BLaER1 treated with 17β-estradiol and CSF1 and Interleukin-3, amounts not matched to agents 10 nM and 100 nM (cell line): ENCODE data around the gene PRPF38A.
A peak's percentile ranks its signal among the peaks of the same experiment; 100 is the strongest.

Experiments used
- H3K27ac ChIP-seq, 11 experiments: shearing (Covaris generic); formaldehyde crosslinking; 2 replicates each; pipeline ENCODE4 v1.8.1; 2022
- H3K27me3 ChIP-seq, 11 experiments: shearing (Covaris generic); formaldehyde crosslinking; 2 replicates each; pipeline ENCODE4 v1.8.1; 2022
- H3K36me3 ChIP-seq, 11 experiments: shearing (Covaris generic); formaldehyde crosslinking; 2 replicates each; pipeline ENCODE4 v1.8.1; 2022
- H3K4me1 ChIP-seq, 10 experiments: shearing (Covaris generic); formaldehyde crosslinking; 2 replicates each; pipeline ENCODE4 v1.8.1; 2022
- H3K4me2 ChIP-seq, 11 experiments: shearing (Covaris generic); formaldehyde crosslinking; 2 replicates each; pipeline ENCODE4 v1.8.1; 2022
- H3K4me3 ChIP-seq, 10 experiments: shearing (Covaris generic); formaldehyde crosslinking; 2 replicates each; pipeline ENCODE4 v1.8.1; 2022
- H3K9ac ChIP-seq, 11 experiments: shearing (Covaris generic); formaldehyde crosslinking; 2 replicates each; pipeline ENCODE4 v1.8.1; 2022
- H3K9me3 ChIP-seq, 11 experiments: shearing (Covaris generic); formaldehyde crosslinking; replicated peaks in 1 of 11; 2 replicates each; pipeline ENCODE4 v1.8.1; 2022
- H4K20me1 ChIP-seq, 11 experiments: shearing (Covaris generic); formaldehyde crosslinking; 2 replicates each; pipeline ENCODE4 v1.8.1; 2022
- Cebpa-rat ChIP-seq, 11 experiments: shearing (Covaris generic); IDR thresholded peaks; 2 replicates each; pipeline ENCODE4 v1.8.1; 2022

Gene PRPF38A

DNA sequence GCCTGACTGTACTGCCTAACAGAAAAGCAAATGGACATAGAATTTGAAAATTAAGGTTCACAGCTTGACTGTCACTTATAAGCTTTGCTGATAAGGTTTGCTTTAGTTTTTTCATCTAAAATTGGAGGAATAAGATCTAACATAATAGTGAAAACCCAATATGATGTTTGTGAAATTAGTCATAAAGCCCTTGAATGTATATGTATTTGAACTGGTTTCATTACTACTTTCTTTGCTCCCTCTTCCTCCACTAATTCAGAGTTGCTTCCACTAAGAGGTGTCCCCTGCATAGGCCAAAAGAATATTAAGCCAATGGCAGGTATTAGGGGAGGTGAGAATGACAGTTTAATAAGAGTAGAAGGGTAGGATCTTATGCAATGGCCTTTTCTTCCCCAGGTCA lies 10.5 kb downstream of the PRPF38A start:
- Histone ChIP-seq H3K9me3 (no peaks in the 10 kb centered on the region), H3K9ac (no peak overlapping the region), H3K27me3 (no peaks in the 10 kb centered on the region), H4K20me1 (peaks cover 0 to 16% (median 7%) of the 10 kb centered on the region in 11 experiments; a peak in 5 of 22 replicates), H3K27ac (no peak overlapping the region), H3K4me3 (no peak overlapping the region), H3K4me1 (no peaks in the 10 kb centered on the region), H3K4me2 (no peak overlapping the region), H3K36me3 (peaks cover 97 to 100% (median 100%) of the 10 kb centered on the region in 11 experiments)
- no peak for TF ChIP-seq Cebpa-rat (IDR thresholded peaks at IDR 0.05)

DNA sequence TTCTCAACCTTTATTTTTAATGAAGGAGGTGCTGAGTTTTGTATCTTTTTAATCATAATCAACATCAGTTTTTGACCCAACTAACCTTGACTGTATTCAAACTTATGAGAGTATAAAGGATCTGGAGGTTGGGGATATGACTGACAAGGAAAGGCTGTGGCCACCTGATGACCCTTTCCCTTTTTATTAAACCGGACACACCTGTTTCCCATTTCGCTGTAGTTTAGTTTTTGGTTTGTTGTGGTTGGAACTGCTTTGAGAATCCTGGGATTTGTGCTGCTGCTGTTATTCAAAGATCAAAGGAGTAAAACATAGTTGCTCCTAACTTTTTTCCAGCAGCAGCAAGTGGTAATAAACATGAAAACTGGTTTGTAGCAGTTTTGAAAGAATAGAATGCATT lies 12.4 kb downstream of the PRPF38A start:
- TF ChIP-seq Cebpa-rat (IDR thresholded peaks at IDR 0.05), result no peak
- Histone ChIP-seq H4K20me1 (peaks cover 0 to 16% (median 7%) of the 10 kb centered on the region in 11 experiments; a peak in 8 of 22 replicates), H3K4me1 (no peaks in the 10 kb centered on the region), H3K4me2 (no peak overlapping the region), H3K4me3 (no peak overlapping the region), H3K27me3 (no peaks in the 10 kb centered on the region), H3K27ac (no peak overlapping the region), H3K9me3 (no peaks in the 10 kb centered on the region), H3K9ac (no peak overlapping the region), H3K36me3 (peaks cover 90 to 100% (median 99%) of the 10 kb centered on the region in 11 experiments)

DNA sequence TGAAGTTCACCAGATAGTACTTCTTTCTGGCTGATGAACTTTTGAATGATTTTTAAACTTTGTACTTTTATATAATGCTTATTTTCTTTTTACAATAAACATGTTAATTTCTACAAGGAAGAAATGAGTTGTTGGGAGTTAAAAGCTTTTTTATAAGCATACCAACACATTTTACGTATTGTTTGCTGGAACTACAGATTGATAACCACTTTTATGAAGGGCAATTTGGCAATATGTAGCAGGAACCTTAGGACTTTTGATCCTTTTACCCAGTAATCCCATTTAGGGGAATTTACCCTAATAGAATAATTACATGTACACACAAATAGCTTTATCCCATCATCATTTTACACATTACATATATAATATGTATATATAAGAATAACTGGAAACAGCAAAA lies 16.3 kb downstream of the PRPF38A start:
- H3K4me2 ChIP-seq, result no peak overlapping the region
- H3K27ac ChIP-seq, result no peak overlapping the region
- peaks cover 78 to 100% (median 88%) of the 10 kb centered on the region in 11 experiments for H3K36me3 ChIP-seq
- H3K4me1 ChIP-seq, result peaks cover 18 to 33% (median 21%) of the 10 kb centered on the region in 10 experiments
- H3K9ac ChIP-seq, result no peak overlapping the region
- H3K9me3 ChIP-seq, result no peaks in the 10 kb centered on the region
- H3K27me3 ChIP-seq, result no peaks in the 10 kb centered on the region
- no peak for TF ChIP-seq Cebpa-rat (IDR thresholded peaks at IDR 0.05)
- H4K20me1 ChIP-seq, result peaks cover 0 to 31% (median 6%) of the 10 kb centered on the region in 11 experiments; a peak in 10 of 22 replicates
- H3K4me3 ChIP-seq, result no peak overlapping the region

GRCh38 chr1:52423055-52423454 lies 18.7 kb downstream of the PRPF38A start:
- H3K9me3 ChIP-seq, result no peaks in the 10 kb centered on the region
- H4K20me1 ChIP-seq, result peaks cover 0 to 27% (median 6%) of the 10 kb centered on the region in 11 experiments; a peak in 9 of 22 replicates
- H3K4me2 ChIP-seq, result no peak overlapping the region
- H3K4me3 ChIP-seq, result no peak overlapping the region
- no peaks in the 10 kb centered on the region for H3K27me3 ChIP-seq
- peaks cover 59 to 96% (median 83%) of the 10 kb centered on the region in 11 experiments for H3K36me3 ChIP-seq
- no peak overlapping the region for H3K9ac ChIP-seq
- H3K27ac ChIP-seq, result no peak overlapping the region
- TF ChIP-seq Cebpa-rat (IDR thresholded peaks at IDR 0.05), result peak in 1 of 11 experiments; percentile 14; a peak in 1 of 22 replicates
- H3K4me1 ChIP-seq, result peaks cover 18 to 40% (median 23%) of the 10 kb centered on the region in 10 experiments

DNA sequence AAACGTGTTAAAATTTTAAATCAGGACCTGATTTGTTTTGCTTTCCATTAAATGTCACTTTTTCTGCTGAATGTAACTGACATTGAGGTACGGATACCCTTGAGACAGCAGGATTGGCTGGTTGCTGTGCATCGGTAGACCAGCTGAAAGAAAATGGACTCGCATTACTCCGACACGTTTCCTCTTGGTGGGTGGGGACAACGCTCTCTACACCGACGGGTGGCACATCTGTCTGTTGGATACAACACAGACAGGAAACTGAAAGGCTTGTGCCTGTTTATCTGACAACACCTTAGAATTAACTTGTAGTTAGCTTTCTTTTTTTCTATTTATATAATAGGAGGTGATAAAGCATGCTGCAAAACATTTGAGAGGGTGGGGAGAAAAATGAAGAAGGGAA lies 19.4 kb downstream of the PRPF38A start:
- Histone ChIP-seq H4K20me1 (peaks cover 0 to 27% (median 6%) of the 10 kb centered on the region in 11 experiments; a peak in 8 of 22 replicates), H3K36me3 (peaks cover 59 to 96% (median 79%) of the 10 kb centered on the region in 11 experiments), H3K27me3 (no peaks in the 10 kb centered on the region), H3K4me2 (peak overlapping the region; percentile 6 to 74 (median 55); a peak in 18 of 22 replicates), H3K9me3 (no peaks in the 10 kb centered on the region), H3K4me1 (peaks cover 18 to 40% (median 23%) of the 10 kb centered on the region in 10 experiments), H3K4me3 (no peak overlapping the region), H3K27ac (peak overlapping the region in 10 of 11 experiments; percentile 3 to 58 (median 32); a peak in 15 of 22 replicates), H3K9ac (no peak overlapping the region)
- TF ChIP-seq Cebpa-rat (IDR thresholded peaks at IDR 0.05), result no peak

DNA sequence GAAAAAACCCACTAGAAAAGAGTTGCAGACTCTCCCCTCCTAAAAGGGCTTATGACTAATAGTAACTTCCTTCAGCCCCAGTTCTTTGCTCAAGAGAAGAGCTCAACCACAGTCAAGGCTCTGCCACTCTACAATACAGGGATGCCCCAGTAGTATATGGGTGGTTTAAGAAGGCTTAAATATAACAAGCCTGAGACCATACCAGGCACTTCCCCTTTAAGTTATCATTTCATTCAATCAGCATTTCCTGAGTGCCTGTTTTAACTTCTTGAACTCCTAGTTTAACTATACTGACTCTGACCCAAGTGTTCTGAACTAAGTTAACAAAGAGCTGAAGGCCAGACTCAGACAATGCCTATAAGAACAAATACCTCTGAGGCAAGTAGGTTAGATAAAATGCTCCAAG lies 19.8 kb downstream of the PRPF38A start:
- Histone ChIP-seq H3K9me3 (no peaks in the 10 kb centered on the region), H3K4me1 (peaks cover 18 to 40% (median 23%) of the 10 kb centered on the region in 10 experiments), H4K20me1 (peaks cover 0 to 27% (median 6%) of the 10 kb centered on the region in 11 experiments; a peak in 8 of 22 replicates), H3K27ac (peak overlapping the region in 9 of 11 experiments; percentile 11 to 58 (median 36); a peak in 15 of 22 replicates), H3K36me3 (peaks cover 54 to 96% (median 77%) of the 10 kb centered on the region in 11 experiments), H3K9ac (no peak overlapping the region), H3K4me3 (no peak overlapping the region), H3K4me2 (peak overlapping the region; percentile 6 to 74 (median 55); a peak in 19 of 22 replicates), H3K27me3 (no peaks in the 10 kb centered on the region)
- TF ChIP-seq Cebpa-rat (IDR thresholded peaks at IDR 0.05), result no peak

DNA sequence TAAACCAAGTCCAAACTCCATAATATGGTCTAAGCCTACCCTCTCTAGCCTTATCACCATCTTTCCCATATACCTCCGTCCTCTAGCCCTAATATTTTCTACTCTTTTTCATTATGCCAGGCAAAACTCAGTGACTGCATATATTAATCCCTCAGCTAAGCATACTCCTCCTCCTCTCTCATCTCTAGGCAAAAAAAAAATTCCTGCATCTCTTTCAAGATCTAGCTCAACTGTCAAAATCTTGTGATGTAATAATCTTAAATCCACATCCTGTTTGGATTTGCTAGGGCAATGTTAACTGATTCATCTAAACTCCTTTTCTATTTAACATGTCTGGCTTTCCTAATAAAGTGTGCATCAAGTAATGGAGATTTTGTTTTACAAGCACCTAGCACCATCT lies 20.4 kb downstream of the PRPF38A start:
- no peaks in the 10 kb centered on the region for H3K9me3 ChIP-seq
- H3K27ac ChIP-seq, result peak overlapping the region in 9 of 11 experiments; percentile 6 to 58 (median 36); a peak in 14 of 22 replicates
- H3K27me3 ChIP-seq, result no peaks in the 10 kb centered on the region
- no peak for TF ChIP-seq Cebpa-rat (IDR thresholded peaks at IDR 0.05)
- H3K4me2 ChIP-seq, result peak overlapping the region in 10 of 11 experiments; percentile 6 to 74 (median 56); a peak in 15 of 22 replicates
- H3K36me3 ChIP-seq, result peaks cover 54 to 96% (median 77%) of the 10 kb centered on the region in 11 experiments
- H4K20me1 ChIP-seq, result peaks cover 0 to 27% (median 6%) of the 10 kb centered on the region in 11 experiments; a peak in 8 of 22 replicates
- no peak overlapping the region for H3K4me3 ChIP-seq
- peaks cover 18 to 40% (median 23%) of the 10 kb centered on the region in 10 experiments for H3K4me1 ChIP-seq
- H3K9ac ChIP-seq, result no peak overlapping the region

DNA sequence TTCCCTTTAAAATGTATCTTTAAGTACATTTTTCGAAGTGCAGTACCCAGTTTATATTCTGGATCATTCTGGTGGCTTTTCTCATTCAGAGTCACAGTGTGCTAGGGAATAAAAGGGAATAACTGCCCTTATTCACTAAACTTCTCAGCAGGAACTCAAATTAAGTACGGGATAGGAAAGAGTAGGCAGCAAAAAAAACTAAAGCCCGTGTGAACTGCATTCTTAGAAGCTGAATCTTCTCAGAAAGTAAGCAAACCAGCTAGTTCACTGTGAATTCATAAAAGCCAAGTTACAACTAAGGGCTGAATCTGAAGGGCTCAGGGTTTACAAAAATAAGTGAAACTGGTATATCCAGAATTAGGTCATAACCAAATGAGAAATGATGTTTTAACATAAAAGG lies 22.0 kb downstream of the PRPF38A start:
- H3K4me3 ChIP-seq, result no peak overlapping the region
- H3K9me3 ChIP-seq, result no peaks in the 10 kb centered on the region
- no peaks in the 10 kb centered on the region for H3K27me3 ChIP-seq
- no peak overlapping the region for H3K4me2 ChIP-seq
- no peak overlapping the region for H3K9ac ChIP-seq
- H4K20me1 ChIP-seq, result peaks cover 0 to 26% (median 6%) of the 10 kb centered on the region in 11 experiments; a peak in 8 of 22 replicates
- H3K36me3 ChIP-seq, result peaks cover 55 to 96% (median 84%) of the 10 kb centered on the region in 11 experiments
- no peak overlapping the region for H3K27ac ChIP-seq
- TF ChIP-seq Cebpa-rat (IDR thresholded peaks at IDR 0.05), result no peak
- peaks cover 18 to 40% (median 23%) of the 10 kb centered on the region in 10 experiments for H3K4me1 ChIP-seq

- H3K4me3 ChIP-seq, result no peak overlapping the region
- peaks cover 55 to 96% (median 84%) of the 10 kb centered on the region in 11 experiments for H3K36me3 ChIP-seq
- H3K9ac ChIP-seq, result no peak overlapping the region
- no peak for TF ChIP-seq Cebpa-rat (IDR thresholded peaks at IDR 0.05)
- H3K27ac ChIP-seq, result no peak overlapping the region
- H3K4me2 ChIP-seq, result no peak overlapping the region
- no peaks in the 10 kb centered on the region for H3K27me3 ChIP-seq
- peaks cover 0 to 21% (median 6%) of the 10 kb centered on the region in 11 experiments; a peak in 7 of 22 replicates for H4K20me1 ChIP-seq
- H3K9me3 ChIP-seq, result no peaks in the 10 kb centered on the region
- H3K4me1 ChIP-seq, result peaks cover 18 to 40% (median 23%) of the 10 kb centered on the region in 10 experiments
Measured at GRCh38 chr1:52427152-52427551, 22.8 kb downstream of the PRPF38A start.
